Lung (tissue), 12 donors: Measurements from ENCODE around the gene AKR1C8. TPM values are rescaled to one million over a fixed set of nuclear protein-coding genes. Genes with fewer than 3 reads are reported as not detected.
"Not testable (repeated sequence)": the region's sequence is repeated elsewhere in the genome, so short reads cannot be mapped to it uniquely, and the experiment has no call there.

Experiments
- ATAC-seq: fragments of 200-7000 bp; cut with Tn5 transposase; one replicate; pipeline ENCODE4 v1.9.1; 2020; ENCODE audit warnings: moderate number of reproducible peaks; ENCODE audit not compliant: insufficient read depth, low FRiP score
- DNase-seq, 3 donors: peaks; one replicate each; pipeline ENCODE4 v3.0.0-alpha.2; 2013 to 2017
- H3K27ac ChIP-seq, 2 donors: one replicate each; pipeline ENCODE4 v1.5.1; 2013; ENCODE audit warnings: mild to moderate bottlenecking in 2 of 2, moderate library complexity in 2 of 2, control low read depth in 1 of 2, inconsistent platforms in 1 of 2, low read depth in 1 of 2, low read length in 1 of 2
- H3K27me3 ChIP-seq, 3 donors: one replicate each; pipeline ENCODE4 v1.5.1; 2013; ENCODE audit warnings: low read length in 2 of 3; ENCODE audit not compliant: control insufficient read depth in 3 of 3, insufficient read depth in 3 of 3
- H3K36me3 ChIP-seq, 4 donors: one replicate each; pipeline ENCODE4 v1.5.1; 2013; ENCODE audit warnings: low read length in 4 of 4, mild to moderate bottlenecking in 1 of 4, moderate library complexity in 1 of 4; ENCODE audit not compliant: control insufficient read depth in 4 of 4, insufficient read depth in 4 of 4
- H3K4me1 ChIP-seq, 5 donors: one replicate each; pipeline ENCODE4 v1.5.1; 2013; ENCODE audit warnings: low read length in 5 of 5, mild to moderate bottlenecking in 2 of 5, moderate library complexity in 1 of 5; ENCODE audit not compliant: control insufficient read depth in 5 of 5, insufficient read depth in 5 of 5
- H3K4me3 ChIP-seq: one replicate; pipeline ENCODE4 v1.5.1; 2013; ENCODE audit warnings: mild to moderate bottlenecking, control low read depth, moderate library complexity
- H3K9ac ChIP-seq, 2 donors: one replicate each; pipeline ENCODE4 v1.5.1; 2013; ENCODE audit warnings: low read length in 2 of 2, control low read depth in 1 of 2; ENCODE audit not compliant: insufficient read depth in 1 of 2
- H3K9me3 ChIP-seq, 4 donors: one replicate each; pipeline ENCODE4 v1.5.1; 2013; ENCODE audit warnings: low read length in 3 of 4, mild to moderate bottlenecking in 1 of 4, moderate library complexity in 1 of 4; ENCODE audit not compliant: control insufficient read depth in 4 of 4, insufficient read depth in 3 of 4
- WGBS, 2 donors: extraction: QIAGEN DNeasy Blood & Tissue Kit; methylation state at CpG; one replicate each; pipeline ENCODE4 v1.1.7; 2013; 5-methylcytosine and 5-hydroxymethylcytosine counted together
- polyA plus RNA-seq, 2 donors: library from polyadenylated mRNA; stranded (reverse); fragments of 200-250 nt; gene quantifications; one replicate each; pipeline ENCODE4 v1.2.1, GENCODE V29; 2013
- total RNA-seq, 2 donors: library from RNA; depleted of rRNA in 1 of 2; stranded (reverse); fragments of >200 nt in 1 of 2; gene quantifications; one replicate each; pipeline ENCODE4 v1.2.1, GENCODE V29; 2014 to 2021
- TF ChIP-seq, protein P1 (sequence below): IDR thresholded peaks from 2 replicates; pipeline ENCODE4 v1.5.1; 2012; ENCODE audit warnings: mild to moderate bottlenecking; ENCODE audit errors: control extremely low read depth, extremely low read depth
- donor health status: control.
- donor health status: control.
- donor health status: Bipolar disorder and iron deficiency.
- donor health status: healthy.
- donor health status: DM: yes; HTN: yes; CAD: no.

The AKR1C8 gene
- total and polyA plus RNA-seq, 4 donors, result 0.03 to 0.46 (median 0.18) TPM; not detected in 1

DNA sequence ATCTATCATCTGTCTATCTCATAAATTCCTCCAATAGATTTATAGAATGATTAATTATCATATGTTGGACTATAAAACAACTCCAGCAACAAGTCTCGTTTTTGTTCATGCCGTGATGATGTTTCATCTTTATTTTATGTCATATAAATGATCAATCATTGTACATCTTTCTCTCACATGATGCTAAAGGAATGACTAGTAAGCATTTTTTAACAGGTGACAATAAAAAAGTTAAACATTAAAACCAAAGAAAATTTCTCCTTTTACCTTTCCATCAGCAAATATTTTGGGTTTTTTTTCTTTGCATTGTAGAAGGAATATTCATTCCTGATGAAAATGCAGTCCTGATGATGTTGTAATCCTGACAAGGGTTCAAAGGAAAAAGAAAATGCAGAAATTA is 49.4 kb downstream of the AKR1C8 start:
- Histone ChIP-seq H3K4me3 (no peak overlapping the region), H3K4me1 (no peaks in the 10 kb centered on the region), H3K9ac (no peak overlapping the region), H3K9me3 (peaks cover 0 to 7% (median 3%) of the 10 kb centered on the region in 4 donors), H3K27me3 (no peaks in the 10 kb centered on the region), H3K27ac (no peak overlapping the region), H3K36me3 (no peaks in the 10 kb centered on the region)
- DNase-seq, result no peak
- TF ChIP-seq, protein P1, sequence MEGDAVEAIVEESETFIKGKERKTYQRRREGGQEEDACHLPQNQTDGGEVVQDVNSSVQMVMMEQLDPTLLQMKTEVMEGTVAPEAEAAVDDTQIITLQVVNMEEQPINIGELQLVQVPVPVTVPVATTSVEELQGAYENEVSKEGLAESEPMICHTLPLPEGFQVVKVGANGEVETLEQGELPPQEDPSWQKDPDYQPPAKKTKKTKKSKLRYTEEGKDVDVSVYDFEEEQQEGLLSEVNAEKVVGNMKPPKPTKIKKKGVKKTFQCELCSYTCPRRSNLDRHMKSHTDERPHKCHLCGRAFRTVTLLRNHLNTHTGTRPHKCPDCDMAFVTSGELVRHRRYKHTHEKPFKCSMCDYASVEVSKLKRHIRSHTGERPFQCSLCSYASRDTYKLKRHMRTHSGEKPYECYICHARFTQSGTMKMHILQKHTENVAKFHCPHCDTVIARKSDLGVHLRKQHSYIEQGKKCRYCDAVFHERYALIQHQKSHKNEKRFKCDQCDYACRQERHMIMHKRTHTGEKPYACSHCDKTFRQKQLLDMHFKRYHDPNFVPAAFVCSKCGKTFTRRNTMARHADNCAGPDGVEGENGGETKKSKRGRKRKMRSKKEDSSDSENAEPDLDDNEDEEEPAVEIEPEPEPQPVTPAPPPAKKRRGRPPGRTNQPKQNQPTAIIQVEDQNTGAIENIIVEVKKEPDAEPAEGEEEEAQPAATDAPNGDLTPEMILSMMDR, result no peak
- 78 to 89% methylated on average over 2 of the region's 2 CpGs for WGBS, 2 donors
- ATAC-seq, result no peak

DNA sequence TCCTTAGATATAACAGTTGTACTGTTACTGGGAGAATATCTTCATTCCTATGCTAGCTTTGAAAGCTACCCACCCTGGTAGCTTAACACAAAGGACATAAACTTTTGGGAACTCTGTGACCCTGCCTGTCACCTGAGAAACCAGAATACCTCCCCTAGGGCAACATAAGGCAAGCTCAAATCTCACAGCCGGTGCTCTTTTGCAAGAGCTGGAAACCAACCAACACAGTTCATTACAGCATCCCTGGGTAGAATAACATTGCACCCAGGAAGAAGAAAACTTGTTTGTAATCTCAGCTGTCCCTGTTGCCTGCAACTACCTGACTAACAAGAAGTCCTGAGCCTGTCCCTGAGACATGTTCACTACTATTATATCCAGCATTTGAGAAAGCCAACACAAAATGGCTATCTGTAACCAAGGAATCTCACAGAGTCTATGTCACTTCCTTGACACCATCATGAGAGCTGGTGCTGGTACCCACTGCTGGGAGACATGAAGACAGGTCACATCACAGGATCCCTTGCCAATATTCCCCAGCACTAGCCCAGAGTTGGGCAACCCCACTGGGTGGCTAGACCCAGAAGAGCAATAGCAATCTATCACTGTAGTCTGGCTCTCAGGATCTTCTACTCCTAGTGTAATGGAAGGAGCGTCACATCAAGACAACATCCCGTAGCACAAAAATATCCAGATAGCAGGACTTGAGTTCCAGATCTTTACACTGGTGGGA is 59.5 kb downstream of the AKR1C8 start:
- Histone ChIP-seq H3K27ac (no peak overlapping the region), H3K4me1 (no peaks in the 10 kb centered on the region), H3K4me3 (no peak overlapping the region), H3K9ac (no peak overlapping the region), H3K9me3 (no peaks in the 10 kb centered on the region), H3K36me3 (no peaks in the 10 kb centered on the region), H3K27me3 (no peaks in the 10 kb centered on the region)
- DNase-seq (no peak), ATAC-seq (no peak)
- TF ChIP-seq, protein P1, result no peak
- 67 to 88% methylated on average over 3 of the region's 3 CpGs for WGBS, 2 donors

DNA sequence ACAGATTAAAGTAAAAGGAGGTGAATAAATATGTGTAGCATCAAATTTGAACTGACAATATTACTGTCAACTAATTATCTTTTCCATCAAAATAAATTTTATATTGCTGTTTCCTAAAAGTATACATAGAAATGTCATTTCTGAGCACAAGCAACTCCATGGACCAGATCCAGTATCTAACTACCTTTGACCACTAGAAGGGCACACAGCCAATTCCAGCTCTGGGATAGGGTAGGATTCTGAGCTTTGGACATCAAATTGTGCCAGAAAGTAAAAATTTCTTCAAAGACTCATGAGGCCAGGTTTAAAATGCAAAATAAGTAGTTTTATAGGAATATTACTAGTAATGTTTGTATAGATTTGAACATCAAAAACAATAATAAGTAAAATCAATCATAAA is 61.1 kb downstream of the AKR1C8 start:
- Histone ChIP-seq H3K9ac (no peak overlapping the region), H3K9me3 (no peaks in the 10 kb centered on the region), H3K4me1 (no peaks in the 10 kb centered on the region), H3K4me3 (no peak overlapping the region), H3K27me3 (no peaks in the 10 kb centered on the region), H3K36me3 (no peaks in the 10 kb centered on the region), H3K27ac (no peak overlapping the region)
- ATAC-seq, result no peak
- TF ChIP-seq, protein P1, result no peak
- DNase-seq, result no peak

DNA sequence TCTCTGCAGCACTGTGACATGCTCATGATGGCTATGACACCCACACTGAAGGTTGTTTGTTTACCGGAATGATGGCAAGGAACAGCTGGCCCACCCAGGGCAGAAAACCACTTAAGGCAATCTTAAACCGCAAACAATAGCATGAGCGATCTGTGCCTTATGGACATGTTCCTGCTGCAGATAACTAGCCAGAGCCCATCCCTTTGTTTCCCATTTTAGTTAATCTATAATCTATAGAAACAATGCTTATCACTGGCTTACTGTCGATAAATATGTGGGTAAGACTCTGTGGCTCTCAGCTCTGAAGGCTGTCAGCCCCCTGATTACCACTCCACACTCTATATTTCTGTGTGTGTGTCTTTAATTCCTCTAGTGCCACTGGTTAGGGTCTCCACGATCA is 65.0 kb downstream of the AKR1C8 start:
- not testable (repeated sequence) for H3K9ac ChIP-seq, DNase-seq, H3K27me3 ChIP-seq, H3K9me3 ChIP-seq, H3K4me1 ChIP-seq, ATAC-seq, H3K4me3 ChIP-seq, H3K27ac ChIP-seq, H3K36me3 ChIP-seq
- 92 to 96% methylated on average over 5 of the region's 5 CpGs for WGBS, 2 donors
